GM13977 (cell line): ENCODE data around the gene COPZ2.

Experiments
- DNase-seq: peaks from one replicate; pipeline ENCODE4 v3.0.0; 2012; ENCODE audit warnings: low spot score
- in situ Hi-C: fragments of 300-500 bp; cut with MboI; formaldehyde crosslinking; loops from one replicate; pipeline ENCODE4 v1.12.0; 2022; ENCODE audit warnings: low sequenced_read_pairs, low pct_unique_long_range_greater_than_20kb, mixed read lengths, inconsistent platforms; ENCODE audit not compliant: unreplicated experiment
- TF ChIP-seq, protein P1 (sequence below): IDR thresholded peaks from 2 replicates; pipeline ENCODE4 v1.5.1; 2012; ENCODE audit warnings: mild to moderate bottlenecking, control low read depth; ENCODE audit not compliant: insufficient read depth; ENCODE audit errors: extremely low read depth, missing control alignments

The COPZ2 gene

DNA sequence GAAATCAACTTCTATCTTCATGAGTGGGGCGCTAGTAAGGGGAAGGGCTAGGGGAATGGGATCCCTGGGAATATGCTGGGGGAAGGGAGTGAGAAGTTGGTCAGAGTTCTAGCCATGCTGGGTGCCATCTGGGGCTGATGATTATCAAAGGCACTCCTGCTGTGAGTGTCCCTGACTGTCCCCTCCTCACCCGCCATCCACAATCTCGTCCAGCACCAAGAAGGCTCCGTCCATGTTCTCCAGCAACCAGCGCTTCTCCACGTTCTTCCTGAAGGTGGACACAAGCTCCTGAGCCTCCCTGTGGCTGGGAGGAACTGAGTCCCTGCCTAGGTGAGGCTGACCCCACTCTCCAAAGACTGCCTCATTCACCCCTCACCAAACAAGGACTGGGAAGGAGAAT, 5.6 kb downstream of the COPZ2 start:
- TF ChIP-seq, protein P1, sequence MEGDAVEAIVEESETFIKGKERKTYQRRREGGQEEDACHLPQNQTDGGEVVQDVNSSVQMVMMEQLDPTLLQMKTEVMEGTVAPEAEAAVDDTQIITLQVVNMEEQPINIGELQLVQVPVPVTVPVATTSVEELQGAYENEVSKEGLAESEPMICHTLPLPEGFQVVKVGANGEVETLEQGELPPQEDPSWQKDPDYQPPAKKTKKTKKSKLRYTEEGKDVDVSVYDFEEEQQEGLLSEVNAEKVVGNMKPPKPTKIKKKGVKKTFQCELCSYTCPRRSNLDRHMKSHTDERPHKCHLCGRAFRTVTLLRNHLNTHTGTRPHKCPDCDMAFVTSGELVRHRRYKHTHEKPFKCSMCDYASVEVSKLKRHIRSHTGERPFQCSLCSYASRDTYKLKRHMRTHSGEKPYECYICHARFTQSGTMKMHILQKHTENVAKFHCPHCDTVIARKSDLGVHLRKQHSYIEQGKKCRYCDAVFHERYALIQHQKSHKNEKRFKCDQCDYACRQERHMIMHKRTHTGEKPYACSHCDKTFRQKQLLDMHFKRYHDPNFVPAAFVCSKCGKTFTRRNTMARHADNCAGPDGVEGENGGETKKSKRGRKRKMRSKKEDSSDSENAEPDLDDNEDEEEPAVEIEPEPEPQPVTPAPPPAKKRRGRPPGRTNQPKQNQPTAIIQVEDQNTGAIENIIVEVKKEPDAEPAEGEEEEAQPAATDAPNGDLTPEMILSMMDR = no peak
- in situ Hi-C loops = no loop called here
- no peak for DNase-seq

DNA sequence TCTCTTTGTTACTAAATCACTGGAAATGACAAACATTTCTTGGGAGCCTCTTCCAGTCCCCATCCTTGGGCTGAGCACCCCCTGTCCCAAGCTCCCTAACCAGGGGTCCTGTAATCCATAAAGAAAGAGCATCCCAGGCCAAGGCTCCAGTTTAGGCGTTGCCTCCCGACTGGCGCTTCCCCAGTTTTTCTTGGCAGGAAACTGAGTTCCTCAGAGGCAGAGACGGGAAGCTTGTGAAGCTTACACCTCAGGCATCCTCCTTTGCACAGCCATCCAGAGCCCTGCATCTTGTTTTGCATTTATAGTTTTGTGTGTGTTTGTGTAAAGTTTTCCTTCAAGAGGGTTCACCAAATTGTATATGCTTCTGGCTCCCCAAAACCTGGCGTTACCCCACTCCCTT, 7.1 kb downstream of the COPZ2 start:
- TF ChIP-seq, protein P1 = no peak
- in situ Hi-C loops = no loop called here
- DNase-seq = no peak

DNA sequence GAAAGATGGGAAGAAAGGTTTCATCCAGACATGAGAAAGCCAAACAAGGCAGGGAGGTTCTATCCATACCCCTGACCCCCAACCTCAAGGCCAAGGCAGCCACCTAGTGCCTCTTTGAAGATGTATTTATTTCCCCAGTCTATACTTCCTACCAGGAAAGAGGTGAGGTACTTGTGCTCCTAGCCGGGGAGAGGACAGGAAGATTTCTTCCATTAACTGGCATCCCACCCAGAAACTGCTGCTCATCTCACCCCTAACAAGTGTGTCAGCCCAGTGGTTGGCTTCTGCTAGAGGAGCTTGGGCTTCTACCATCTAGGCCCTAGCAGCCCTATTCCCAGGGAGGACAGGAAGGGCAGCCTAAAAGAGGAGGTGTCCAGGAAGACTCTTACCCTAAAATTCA, 8.9 kb downstream of the COPZ2 start:
- DNase-seq = no peak
- TF ChIP-seq, protein P1 = no peak
- in situ Hi-C loops = loop anchor here (5.0 kb wide), 1 partner anchor 39 kb away; no protein-coding TSS in a partner anchor

DNA sequence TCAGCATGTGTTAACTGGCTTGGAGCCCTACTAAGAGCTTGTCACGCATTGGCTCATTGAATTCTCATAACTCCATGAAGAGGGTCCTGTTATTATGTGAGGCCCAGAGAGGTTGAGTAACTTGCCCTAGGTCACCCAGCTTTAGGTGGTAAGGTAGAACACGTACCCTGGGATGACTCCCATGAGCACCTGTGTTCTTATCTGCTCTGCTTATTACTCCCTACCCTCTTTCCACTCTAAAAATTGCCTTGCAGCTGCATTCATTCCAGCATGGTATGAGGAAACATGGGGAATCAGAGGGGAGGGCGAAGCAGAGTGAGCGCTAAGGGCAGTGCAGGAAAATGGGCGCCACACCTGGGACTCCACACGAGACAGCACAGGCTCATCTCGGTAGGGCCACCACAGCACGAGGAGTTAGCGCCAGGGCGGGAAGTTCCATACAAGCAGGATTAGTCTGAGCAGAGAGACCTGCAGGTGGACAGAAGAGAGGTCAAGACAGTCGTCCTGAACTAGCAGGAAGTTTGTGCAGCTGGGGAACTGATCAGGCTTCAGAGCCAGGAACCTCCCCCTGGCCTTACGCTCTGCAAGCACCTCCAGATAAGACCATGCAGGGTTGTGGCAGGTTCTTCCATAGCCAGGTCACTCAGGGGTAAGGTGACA, 10.1 kb downstream of the COPZ2 start:
- TF ChIP-seq, protein P1 = no peak
- in situ Hi-C loops = loop anchor here (5.0 kb wide), 1 partner anchor 40 kb away; no protein-coding TSS in a partner anchor
- DNase-seq = no peak

DNA sequence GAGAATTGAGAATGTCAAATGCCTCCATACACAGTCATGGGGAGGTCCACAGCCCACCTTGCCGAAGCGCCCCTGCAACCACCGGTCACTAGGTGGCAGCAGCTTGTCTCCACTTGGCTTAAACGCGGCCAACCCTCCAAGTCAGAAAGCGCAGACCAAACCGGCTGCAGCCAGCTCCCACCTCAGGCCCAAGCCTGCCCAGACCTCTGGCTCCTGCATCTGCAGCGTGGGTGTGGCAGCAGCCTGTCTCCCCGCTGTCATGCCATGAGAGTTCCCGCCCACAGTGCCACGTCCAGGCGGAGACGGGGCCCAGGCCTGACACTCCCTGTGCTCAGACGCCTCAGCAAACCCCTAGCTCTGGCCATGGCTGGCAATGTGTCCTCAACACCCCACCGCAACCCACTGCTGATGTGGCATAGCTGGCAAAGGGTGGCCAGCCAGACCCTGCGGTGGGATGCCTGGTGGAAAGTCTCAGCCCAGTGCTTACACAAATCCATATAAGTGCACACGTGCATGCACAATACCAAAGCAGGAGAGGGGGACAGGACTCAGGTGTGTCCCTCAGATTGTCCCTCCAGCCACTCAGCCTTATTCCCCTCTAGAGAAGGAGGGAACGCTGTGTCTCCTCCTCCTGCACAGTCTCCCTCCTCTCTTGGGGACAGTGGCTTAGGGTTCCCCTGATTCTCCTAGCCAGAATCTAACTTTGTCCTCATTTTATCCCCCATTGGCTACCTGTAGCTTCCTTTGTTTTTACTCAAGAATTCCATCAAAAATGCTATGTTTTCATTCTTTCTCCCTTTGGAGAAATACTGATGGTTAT, 10.9 kb downstream of the COPZ2 start:
- TF ChIP-seq, protein P1 = peak; percentile 90
- in situ Hi-C loops = loop anchor here (5.0 kb wide), 1 partner anchor 41 kb away; no protein-coding TSS in a partner anchor
- DNase-seq = peak; percentile 86

DNA sequence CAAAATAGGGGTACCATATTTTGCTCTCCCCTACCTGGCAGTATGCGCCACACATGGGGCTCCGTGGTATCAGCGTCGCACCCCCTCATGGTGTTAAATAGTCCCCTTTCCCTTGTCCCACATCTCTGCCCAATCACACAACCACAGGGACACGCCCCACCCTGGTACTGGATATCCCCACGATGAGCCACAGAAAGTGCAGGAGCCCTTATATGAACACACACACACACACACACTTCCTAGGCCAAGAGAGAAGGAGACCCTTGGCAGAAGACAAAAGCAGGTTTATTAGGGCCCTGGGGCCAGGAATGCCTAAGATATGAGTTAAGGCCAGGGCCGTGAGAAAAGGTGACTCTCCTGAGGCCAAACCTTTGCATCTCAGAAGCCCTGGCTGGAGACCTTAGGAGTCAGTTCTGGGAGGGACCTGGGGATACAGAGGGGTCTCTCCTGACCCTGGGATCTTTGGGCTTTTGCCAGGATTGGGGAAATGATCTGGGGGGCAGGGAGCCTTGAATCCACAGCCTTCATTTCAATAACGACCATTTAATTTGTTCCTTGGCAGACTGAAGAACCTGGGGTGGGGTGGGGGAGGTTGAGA, 11.6 kb downstream of the COPZ2 start:
- DNase-seq = no peak
- in situ Hi-C loops = loop anchor here (5.0 kb wide), 1 partner anchor 41 kb away; no protein-coding TSS in a partner anchor
- TF ChIP-seq, protein P1 = no peak
